ENCODE data around the gene ARHGAP33. TPM values are rescaled to one million over a fixed set of nuclear protein-coding genes. Genes with fewer than 3 reads are reported as not detected.
A peak's percentile ranks its signal among the peaks of the same experiment; 100 is the strongest.

ARHGAP33 gene
- total and polyA plus RNA-seq, 2 of the 8 experiments (the other 6 are each of a cell fraction or from before 2014, with no cell fraction given) = 6.5 to 25.2 TPM

- Histone ChIP-seq H3K4me1 (replicated peaks in 1 of 4; ENCODE audit: control insufficient read depth in 3 of 4, insufficient read depth in 4 of 4, low read length in 3 of 4) (peaks cover 0 to 12% (median 4%) of the 10 kb centered on the region in 4 experiments; a peak in 6 of 7 replicates), H3K9ac (replicated peaks in 1 of 4; ENCODE audit: extremely low read depth in 1 of 4, low read depth in 3 of 4, low read length in 3 of 4) (no peak overlapping the region), H3K14ac (ENCODE audit: insufficient read length) (no peak overlapping the region), H2BK12ac (ENCODE audit: low read depth, low read length) (no peak overlapping the region), H3K4me3 (ENCODE audit: extremely low read depth in 1 of 4, insufficient read depth in 2 of 4, low read depth in 3 of 4, low read length in 4 of 4) (peak overlapping the region; percentile 42 to 72 (median 66)), H3K18ac (ENCODE audit: extremely low read depth, low read length) (peak overlapping the region; percentile 87), H2AFZ (ENCODE audit: low read length) (no peak overlapping the region), H3K23ac (ENCODE audit: insufficient read length) (no peak overlapping the region), H2BK15ac (ENCODE audit: low read length) (peak overlapping the region; percentile 95; the same call in 1 of the 2 replicates), H2BK5ac (ENCODE audit: low read depth, low read length) (no peak overlapping the region), H3K4me2 (ENCODE audit: insufficient read depth in 1 of 2, low read depth in 2 of 2, low read length in 2 of 2) (peak overlapping the region; percentile 67 to 85), H3K79me2 (ENCODE audit: control insufficient read depth in 1 of 2, insufficient read depth in 2 of 2, low read length in 2 of 2) (no peaks in the 10 kb centered on the region), H4K8ac (ENCODE audit: extremely low read depth, insufficient read depth, low read length) (peak overlapping the region; percentile 81; the same call in 1 of the 2 replicates), H2BK20ac (ENCODE audit: low read length) (no peak overlapping the region), H3K79me1 (ENCODE audit: low read depth, low read length) (no peaks in the 10 kb centered on the region), H3K27me3 (replicated peaks in 1 of 4; ENCODE audit: control insufficient read depth in 3 of 4, extremely low read depth in 1 of 4, insufficient read depth in 3 of 4, low read length in 3 of 4) (no peaks in the 10 kb centered on the region; a peak in 1 of 7 replicates), H2AK5ac (ENCODE audit: low read depth, low read length) (no peak overlapping the region), H3K36me3 (ENCODE audit: control insufficient read depth in 2 of 4, insufficient read depth in 4 of 4, low read length in 3 of 4) (no peaks in the 10 kb centered on the region), H3K9me3 (ENCODE audit: insufficient read depth in 2 of 2, low read depth in 1 of 2, low read length in 1 of 2) (no peaks in the 10 kb centered on the region), H3K56ac (replicated peaks; ENCODE audit: insufficient read length, low read depth, low read length) (no peak overlapping the region), H4K91ac (replicated peaks; ENCODE audit: insufficient read length, low read length) (no peak overlapping the region), H2BK120ac (replicated peaks; ENCODE audit: low read depth, low read length) (no peak overlapping the region), H4K5ac (ENCODE audit: insufficient read length, low read depth, low read length) (no peak overlapping the region), H3K4ac (replicated peaks; ENCODE audit: insufficient read length, low read depth, low read length) (no peak overlapping the region), H3K27ac (ENCODE audit: low read depth, low read length) (no peak overlapping the region), H4K20me1 (replicated peaks in 1 of 2; ENCODE audit: control insufficient read depth in 1 of 2, insufficient read depth in 2 of 2, low read length in 2 of 2) (peaks cover 3 to 12% of the 10 kb centered on the region in 2 experiments), H3K23me2 (ENCODE audit: low read depth, low read length) (peaks cover 11% of the 10 kb centered on the region)
- POLR2A ChIA-PET (ENCODE audit: partially characterized antibody) = interaction anchor here (1.0 to 1.8 kb wide), 3 partner anchors 40 to 45 kb away, joined by 3 to 7 read pairs (median 4); partner anchors contain the start of genes PSENEN and U2AF1L4
- DNase-seq (ENCODE audit: low read depth in 1 of 2, low spot score in 2 of 2) (no peak), FAIRE-seq (no peak)
- CTCF ChIA-PET (ENCODE audit: partially characterized antibody) = interaction anchor here (0.6 to 1.5 kb wide), 8 partner anchors 16 to 125 kb away, joined by 3 to 5 read pairs (median 3); no protein-coding TSS in a partner anchor
- TF ChIP-seq BRCA1 (IDR thresholded peaks at IDR 0.05; ENCODE audit: low read depth, low read length) (no peak), RBBP5 (IDR thresholded peaks at IDR 0.05; ENCODE audit: borderline replicate concordance, low read depth, low read length) (no peak), TAF1 (IDR thresholded peaks at IDR 0.05; ENCODE audit: low read depth, low read length) (no peak), JUND (IDR thresholded peaks at IDR 0.05; ENCODE audit: low read length) (no peak), POLR2A (IDR thresholded peaks at IDR 0.05; ENCODE audit: control extremely low read depth in 1 of 2, low read depth in 2 of 2, low read length in 2 of 2) (no peak), CREB1 (IDR thresholded peaks at IDR 0.05) (0 out of 2 replicates have a peak, but pooled peaks have one; percentile 15)
- TF ChIP-seq, protein P1, sequence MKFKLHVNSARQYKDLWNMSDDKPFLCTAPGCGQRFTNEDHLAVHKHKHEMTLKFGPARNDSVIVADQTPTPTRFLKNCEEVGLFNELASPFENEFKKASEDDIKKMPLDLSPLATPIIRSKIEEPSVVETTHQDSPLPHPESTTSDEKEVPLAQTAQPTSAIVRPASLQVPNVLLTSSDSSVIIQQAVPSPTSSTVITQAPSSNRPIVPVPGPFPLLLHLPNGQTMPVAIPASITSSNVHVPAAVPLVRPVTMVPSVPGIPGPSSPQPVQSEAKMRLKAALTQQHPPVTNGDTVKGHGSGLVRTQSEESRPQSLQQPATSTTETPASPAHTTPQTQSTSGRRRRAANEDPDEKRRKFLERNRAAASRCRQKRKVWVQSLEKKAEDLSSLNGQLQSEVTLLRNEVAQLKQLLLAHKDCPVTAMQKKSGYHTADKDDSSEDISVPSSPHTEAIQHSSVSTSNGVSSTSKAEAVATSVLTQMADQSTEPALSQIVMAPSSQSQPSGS (IDR thresholded peaks at IDR 0.05; ENCODE audit: low read length) = no peak
- TF ChIP-seq, protein P2, sequence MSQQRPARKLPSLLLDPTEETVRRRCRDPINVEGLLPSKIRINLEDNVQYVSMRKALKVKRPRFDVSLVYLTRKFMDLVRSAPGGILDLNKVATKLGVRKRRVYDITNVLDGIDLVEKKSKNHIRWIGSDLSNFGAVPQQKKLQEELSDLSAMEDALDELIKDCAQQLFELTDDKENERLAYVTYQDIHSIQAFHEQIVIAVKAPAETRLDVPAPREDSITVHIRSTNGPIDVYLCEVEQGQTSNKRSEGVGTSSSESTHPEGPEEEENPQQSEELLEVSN (IDR thresholded peaks at IDR 0.05) = no peak
- 24% methylated on average over 10 of the region's 10 CpGs; no CpG with 5 or more reads in 1 of the 2 experiments for WGBS, 2 experiments (ENCODE audit: extremely low coverage in 1 of 2, insufficient coverage in 1 of 2, insufficient read length in 1 of 2, insufficient replicate concordance in 2 of 2, low coverage in 1 of 2, low lambda C conversion rate in 2 of 2, missing lambda C conversion rate in 1 of 2)
These were observed 9.9 kb downstream of the ARHGAP33 start for GRCh38 chr19:35785339-35785627.
